GM21737 (cell line): ENCODE results near the gene MOV10L1.
"Not testable (repeated sequence)": the region's sequence is repeated elsewhere in the genome, so short reads cannot be mapped to it uniquely, and the experiment has no call there.

Experiments
- ATAC-seq: cut with Tn5 transposase; IDR thresholded peaks from one replicate; pipeline ENCODE4 v1.9.1; 2021; ENCODE audit warnings: mild to moderate bottlenecking, moderate library complexity; ENCODE audit not compliant: unreplicated experiment

Gene MOV10L1

DNA sequence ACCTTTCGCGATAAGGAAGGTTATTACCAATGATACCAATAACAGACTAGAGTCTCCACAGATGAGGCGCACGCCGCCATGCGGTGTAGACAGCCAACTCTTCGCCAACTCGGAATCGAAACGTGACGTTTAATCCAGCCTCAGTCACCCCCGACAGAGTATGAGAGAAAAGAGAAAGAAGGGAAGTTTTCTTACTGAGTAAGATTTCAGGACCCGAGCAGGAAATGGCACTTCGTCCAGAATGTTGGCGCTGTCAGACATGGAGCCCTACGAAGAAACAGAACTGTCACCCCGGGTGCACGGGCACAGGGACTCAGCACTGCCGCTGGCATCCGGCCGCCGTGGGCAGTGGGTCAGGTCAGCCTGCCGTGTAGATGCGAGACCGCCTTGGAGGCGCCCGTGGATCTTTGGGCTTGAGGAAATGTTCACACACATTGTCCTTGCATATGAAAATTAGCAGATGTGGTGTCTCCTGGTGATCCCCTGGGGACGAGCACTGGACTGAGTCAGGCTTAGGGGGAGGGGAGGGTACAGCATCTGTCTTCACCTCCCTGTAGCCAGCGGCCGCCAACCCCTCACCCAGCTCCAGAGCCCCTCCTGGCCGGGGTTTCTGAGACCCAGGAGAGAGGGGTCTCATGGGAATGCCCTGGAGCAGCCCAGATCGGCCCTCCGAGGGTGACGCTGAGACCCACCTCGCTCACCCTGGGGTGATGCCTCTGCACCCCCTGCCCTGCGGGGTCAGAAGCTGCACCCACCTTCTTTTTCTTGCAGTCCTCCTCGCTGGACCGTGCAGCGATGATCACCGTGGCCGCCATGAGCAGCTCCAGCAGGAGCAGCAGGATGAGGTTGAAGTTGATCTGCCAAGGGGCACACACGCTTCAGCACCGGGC lies 12.9 kb upstream of the MOV10L1 start:
- no peak for ATAC-seq

DNA sequence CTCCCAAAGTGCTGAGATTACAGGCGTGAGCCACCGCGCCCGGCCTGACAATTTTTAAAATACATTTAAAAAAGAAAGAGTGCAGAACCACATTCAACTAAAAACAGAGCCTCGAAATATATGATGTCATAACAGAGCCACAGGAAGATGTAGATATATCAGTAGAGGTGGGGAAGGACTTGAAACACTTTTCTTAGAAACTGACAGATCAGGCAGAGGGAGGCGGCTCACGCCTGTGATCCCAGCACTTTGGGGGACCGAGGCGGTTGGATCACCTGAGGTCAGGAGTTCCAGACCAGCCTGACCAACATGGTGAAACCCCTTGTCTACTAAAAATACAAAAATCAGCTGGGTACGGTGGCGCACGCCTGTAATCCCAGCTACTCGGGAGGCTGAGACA lies 11.6 kb upstream of the MOV10L1 start:
- ATAC-seq = no peak

DNA sequence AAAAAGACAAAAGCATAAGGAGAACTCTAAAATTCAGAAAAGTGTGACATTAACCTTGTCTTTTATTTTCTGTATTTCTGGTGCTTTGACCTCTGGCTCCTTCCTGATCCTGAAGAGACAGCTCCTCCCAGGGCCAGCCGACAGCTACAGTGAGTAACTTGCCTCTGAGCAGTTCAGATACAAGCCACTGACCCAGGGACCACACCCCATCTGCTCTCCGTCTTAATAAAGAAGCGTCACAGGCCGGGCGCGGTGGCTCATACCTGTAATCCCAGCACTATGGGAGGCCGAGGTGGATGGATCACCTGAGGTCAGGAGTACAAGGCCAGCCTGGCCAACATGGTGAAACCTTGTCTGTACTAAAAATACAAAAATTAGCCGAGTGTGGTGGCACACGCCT lies 11.0 kb upstream of the MOV10L1 start:
- no peak for ATAC-seq

DNA sequence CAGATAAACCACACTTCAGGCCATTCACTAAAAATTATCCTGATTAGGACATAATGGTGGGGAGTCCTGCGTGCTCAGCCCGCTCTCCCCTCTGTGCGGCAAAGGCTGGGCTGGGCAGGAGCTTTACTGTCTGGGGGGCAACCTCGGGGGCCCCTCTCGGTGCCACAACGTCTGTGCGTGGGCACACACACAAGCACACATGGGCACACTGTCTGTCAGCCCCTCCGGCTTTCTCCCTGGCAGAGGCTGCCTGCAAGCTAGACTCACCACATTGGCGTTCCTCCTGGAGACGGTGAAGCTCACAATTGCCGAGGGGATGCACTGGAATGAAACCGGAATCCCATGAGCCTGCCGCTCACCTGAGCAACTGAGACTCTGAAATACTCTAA lies 9.7 kb upstream of the MOV10L1 start:
- ATAC-seq = no peak

DNA sequence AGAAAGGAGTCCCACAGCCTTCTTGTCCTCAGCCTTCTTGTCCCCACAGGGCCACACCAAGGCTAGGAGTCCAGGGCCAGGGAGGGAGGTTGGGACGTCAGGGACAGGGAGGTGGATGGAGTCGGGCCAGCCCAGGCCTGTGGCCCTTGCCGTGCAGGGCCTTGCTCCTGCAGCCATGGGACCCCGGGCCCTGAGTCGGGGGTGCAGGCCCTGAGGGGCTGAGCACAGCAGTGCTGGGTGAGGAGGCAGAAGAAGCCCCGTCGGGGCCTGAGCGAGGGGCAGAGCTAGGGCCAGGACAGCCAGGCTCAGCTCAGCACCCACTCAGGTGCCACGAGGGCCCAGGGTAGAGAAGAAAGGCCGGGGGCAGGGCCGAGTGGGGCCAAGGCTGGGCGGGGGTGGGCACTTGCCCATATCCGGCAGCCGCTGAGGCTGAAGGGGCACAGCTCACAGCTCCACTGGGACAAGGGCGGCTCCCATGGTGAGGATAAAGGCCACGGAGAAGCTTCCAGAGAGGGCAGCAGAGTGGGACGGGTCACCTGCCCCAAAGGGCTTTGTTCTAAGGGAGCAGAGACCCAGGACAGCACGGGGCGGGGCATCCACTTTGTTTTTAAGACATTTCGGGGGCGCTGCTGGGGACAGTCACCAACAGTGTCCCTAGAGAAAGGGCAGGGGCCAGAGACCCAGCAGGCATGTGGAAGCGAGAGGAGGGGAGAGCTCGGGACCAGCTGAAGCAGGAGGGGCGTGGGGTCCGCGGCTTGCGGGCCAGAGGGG lies 8.2 kb upstream of the MOV10L1 start:
- ATAC-seq = no peak

DNA sequence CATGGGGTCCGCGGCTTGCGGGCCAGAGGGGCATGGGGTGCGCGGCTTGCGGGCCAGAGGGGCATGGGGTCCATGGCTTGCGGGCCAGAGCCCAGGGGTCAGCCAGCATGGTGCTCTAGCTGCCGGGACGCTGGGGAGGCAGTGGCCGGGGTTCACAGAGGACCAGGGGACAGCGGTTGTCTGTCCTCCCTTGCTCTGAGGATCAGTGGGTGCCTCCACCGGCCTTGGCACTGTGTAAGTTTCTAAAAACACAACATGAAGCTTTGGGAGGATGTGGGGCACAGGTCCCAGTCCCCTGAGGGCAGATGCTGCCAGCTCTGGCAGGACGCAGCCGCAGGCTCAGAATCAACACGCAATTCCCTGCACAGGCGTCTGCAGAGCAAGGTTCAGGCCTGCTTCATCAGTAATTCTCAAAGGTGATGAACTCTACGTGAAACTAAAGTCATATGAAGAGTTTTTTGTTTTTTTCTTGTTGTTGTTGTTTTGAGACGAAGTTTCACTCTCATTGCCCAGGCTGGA lies 7.5 kb upstream of the MOV10L1 start:
- no peak for ATAC-seq

DNA sequence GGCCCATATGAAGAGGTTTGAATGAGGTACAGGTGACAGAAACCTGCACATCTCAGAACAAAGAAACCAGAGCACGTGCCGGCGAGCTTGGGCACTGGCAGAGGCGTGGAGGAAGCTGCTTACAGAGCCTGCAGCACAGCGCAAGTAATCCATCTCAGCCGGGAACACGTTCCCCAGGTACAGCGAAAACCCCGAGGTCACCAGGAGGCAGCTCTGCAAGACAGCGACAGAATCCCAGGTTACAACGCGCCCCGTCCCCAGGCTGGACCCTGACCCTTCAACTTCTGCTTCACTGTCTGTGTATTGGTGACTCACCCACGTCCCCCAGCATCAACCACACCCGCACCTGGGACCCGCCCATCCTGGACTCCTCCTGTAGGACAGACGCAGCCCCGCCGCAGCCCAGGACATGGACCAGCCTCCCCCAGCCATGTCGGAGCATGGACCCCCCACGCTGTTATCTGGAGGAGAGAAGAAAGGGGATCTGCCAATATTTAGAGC lies 6.8 kb upstream of the MOV10L1 start:
- ATAC-seq = no peak

DNA sequence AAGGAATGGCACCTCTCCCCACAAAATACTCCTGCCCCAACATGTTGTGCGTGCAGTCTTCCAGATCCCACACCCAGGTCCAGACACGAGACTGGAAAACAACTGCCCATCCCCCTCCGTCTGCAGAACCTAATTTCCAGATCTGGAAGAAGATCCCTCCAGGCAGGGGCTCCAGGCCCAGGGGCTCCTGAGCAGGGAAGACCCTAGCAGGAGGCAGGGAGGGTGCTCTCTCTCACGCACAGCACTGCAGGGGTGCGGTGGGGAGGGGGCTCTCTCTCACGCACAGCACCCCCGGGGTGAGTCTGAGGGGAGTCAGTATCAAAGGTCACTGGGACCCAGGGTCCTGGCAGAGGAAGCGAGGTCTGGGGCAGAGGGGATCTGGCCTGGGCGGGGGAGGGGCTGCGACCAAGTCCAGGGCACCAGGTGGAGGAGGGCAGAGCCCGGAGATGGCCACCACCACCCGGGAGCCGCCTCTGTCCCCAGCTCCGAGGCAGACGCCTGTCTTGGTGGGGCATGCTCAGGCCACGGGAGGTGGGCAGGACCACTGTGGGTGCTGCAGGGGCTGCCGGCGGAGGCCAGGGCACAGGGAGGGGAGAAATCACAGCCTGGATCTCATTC lies 6.2 kb upstream of the MOV10L1 start:
- ATAC-seq = no peak

DNA sequence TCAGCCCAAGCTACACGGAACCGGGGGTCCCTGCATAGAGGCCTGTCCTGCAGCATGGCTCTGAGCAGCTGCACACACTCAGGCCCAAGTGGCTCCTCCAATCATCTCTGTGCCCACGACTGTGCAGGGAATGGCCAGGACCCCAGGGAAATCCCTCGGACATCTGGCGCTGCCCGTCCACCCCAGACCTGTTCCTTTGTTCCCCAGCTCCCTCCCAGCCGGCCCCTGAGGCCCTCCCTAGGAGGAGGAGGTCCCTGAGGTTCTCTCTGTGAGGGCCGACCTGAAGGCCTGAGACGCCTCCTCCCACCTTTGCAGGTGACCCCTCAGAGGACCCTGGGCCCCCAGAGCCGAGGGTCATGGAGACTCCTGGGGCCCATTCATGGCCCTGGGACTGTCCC lies 5.7 kb upstream of the MOV10L1 start:
- no peak for ATAC-seq

DNA sequence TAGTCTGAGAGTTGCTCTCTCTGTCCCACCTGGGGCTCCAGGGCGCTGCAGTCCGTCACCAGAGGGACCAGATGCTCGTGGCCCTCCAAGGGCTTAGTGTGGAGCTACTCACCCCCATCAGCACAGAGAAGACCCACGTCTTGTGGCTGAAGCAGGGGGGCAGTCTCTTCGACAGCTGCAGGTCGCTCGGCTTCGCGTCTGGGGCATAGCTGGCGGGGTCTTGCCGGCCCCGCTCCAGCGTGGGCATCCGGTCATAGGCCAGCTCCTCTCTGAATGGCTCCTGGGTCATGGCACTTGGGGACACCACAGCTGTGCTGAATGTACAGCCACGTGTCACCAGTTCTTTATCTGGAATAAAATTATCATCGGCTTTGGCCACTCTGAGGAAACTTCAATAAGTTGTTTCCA lies 5.2 kb upstream of the MOV10L1 start:
- ATAC-seq = no peak

DNA sequence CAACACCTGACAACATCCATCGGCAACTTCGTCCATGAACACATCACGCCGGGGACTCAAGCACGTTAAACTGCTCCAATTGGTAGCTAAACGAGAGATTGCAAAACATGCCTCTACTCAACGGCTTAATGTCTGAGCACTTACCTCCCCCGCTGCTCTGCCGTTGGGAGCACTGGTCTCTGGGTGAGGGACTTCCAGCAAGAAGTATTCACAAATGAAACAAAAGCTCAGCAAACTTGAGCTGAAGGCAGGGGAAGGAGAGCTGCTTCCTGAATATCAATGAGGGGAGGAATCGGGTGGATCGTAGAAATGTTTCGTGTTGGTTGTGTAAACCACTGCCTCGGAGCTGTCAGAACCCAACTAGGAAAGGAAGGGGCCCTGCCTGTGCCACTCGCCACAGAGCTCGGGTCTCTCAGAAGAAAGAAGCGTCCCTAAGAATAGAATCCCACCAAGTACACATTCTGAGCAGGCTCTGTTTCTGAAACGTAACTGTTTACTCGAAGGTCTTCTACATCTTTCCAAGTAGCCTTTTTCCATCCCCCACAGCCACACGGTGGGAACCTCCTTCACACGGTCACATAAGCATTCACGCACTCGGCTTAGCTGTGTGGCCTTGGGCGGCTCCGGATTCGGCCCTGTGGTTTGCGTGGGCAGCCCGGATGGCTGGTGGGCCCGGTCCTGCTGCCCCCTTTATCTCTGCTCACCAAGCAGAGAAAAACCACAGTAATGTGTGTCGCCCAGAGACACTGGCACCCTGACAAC lies 4.4 kb upstream of the MOV10L1 start, which contains the start of gene MLC1:
Gene MLC1 (minus strand): TSS at position 216 of the 762 bp plus-strand sequence. CDS start 524 bp downstream, outside the sequence.
- ATAC-seq = no peak

DNA sequence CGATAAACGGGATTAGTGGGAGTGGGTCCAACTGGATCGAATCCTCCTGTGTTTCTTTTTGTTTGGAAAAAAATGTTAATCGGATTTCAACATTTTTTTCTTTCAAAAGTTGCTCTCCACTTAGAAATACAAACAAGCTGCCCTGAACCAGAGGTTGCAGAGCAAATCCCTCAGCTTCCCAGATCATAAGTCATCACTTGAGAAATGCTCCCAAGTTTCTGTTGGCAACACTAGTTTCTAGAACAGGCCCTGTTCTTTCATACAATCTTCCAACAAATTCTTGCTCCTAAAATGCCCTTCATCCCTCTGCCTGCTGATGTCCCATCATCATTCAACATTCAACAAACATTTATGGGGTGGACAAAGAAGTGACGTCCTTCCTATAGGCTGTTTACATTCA lies 3.3 kb upstream of the MOV10L1 start:
- no peak for ATAC-seq

DNA sequence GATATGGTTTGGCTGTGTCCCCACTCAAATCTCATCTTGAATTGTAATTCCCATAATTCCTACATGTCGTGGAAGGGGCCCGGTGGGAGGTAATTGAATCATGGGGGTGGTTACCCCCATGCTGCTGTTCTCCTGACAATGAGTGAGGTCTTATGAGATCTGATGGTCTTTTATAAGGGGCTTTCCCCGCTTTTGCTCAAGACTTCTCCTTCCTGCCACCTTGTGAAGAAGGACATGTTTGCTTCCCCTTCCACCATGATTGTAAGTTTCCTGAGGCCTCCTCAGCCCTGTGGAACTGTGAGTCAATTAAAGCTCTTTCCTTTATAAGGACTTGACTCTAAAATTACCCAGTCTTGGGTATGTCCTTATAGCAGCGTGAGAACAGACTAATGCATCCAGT lies 2.8 kb upstream of the MOV10L1 start:
- ATAC-seq = not testable (repeated sequence)

DNA sequence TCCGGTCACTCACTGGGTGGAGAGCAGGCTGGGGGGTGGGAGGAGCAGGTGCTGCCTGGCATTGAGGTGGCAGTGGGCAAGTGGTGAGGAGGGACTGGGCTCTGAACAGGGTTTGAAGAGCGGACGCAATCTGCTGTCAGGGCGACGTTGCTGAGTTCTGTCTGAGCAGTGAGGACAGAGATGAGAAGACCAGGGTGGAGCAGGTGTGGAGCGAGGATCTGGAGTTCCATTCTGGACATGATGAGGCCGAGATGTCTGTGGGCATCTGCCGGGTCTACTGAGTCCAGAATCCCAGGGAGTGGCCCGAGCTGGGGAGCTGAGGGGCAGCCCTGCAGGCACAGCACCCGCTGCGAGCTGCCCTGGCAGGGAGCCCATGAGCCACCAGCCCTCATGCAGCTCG lies 2.2 kb upstream of the MOV10L1 start:
- ATAC-seq = no peak

DNA sequence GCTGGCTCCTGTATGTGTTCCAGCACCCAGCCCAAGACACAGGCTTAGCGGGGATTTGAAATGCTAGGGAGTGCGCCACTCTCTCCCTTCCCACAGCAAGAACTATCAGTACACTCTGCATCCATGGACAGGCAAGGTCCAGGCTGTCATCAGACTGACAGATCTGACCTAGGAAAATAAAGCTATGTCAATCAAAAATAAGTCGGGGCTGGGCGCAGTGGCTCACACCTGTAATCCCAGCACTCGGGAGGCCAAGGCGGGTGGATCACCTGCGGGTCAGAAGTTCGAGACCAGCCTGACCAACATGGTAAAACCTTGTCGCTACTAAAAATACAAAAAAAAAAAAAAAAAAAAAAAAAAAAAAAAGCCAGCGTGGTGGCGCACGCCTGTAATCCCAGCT lies 1.7 kb upstream of the MOV10L1 start:
- no peak for ATAC-seq

DNA sequence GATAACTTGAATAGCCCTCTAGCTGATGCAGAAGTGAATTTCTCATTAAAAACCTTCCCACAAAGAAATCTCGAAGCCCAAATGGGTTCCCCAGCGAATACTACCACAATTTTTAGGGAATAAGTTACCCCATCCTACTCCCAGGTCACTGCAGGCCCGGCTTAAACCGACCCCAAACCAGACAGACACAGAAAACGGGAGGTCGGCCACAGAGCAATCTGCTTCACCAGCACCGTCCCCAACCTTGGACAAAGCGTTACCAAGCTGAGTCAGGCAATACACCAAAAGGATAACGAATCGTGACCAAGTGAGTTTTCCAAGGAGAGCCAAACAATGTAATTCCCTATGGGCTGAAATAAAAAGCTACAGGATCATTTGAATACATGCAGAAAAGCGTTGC lies 575 bp upstream of the MOV10L1 start:
- no peak for ATAC-seq

DNA sequence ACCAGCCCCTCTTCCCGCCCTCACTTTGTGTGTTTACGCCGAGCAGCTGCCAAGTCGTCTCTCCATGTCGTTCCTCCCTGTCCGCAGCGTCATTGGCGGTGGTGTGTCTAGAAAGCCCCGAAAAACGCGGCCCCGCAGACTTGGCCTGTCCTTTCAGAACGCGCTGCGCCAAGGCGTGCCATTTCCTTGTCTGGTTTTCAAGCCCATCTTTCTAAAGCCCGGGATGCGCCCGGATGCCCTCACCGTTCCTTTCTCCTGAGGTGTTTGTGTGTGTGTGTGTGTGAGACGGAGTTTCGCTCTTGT lies 557 bp downstream of the MOV10L1 start:
- ATAC-seq = no peak

DNA sequence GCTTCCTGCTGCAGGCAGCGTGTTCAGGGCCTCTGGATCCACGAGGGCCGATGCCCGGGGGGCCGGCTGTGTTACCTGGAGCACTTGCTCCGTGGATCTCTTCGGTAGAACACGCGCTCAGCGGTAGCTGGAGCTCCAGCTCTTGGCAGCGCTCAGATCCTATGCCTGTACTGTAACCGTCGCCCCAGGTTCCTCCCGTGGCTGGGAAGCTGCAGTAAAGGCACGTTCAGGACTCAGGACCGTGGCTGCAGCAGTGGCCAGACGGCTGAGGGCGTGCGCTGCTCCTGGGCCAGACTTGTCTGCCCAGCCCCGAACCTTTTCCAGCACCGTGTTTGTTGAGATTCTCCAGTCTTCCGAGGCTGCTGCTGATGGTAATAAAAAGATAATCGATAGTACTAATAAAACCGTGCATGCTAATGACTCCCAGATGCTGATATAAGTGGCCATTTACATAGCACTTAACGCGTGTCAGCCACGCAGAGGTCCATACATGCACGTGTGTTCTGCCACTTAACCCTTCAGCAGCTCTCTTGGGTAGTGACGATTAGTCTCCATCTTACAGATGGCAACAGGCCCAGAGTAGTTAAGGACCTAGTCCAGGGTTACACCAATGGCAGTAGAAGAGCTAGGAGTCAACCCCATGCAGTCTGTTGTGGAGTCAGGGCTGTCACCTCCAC lies 1.4 kb downstream of the MOV10L1 start:
- no peak for ATAC-seq

DNA sequence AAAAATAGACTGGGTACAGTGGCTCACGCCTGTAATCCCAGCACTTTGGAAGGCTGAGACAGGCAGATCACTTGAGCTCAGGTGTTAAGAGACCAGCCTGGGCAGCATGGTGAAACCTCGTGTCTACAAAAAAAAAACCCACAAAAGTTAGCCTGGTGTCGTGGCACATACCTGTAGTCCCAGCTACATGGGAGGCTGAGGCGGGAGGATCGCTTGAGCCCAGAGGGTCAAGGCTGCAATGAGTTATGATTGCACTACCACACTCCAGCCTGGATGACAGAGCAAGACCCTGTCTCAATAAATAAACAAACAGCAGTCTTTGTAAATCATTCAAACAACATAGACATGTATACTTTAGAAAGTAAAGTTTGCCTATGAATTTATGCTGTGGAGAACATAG lies 2.5 kb downstream of the MOV10L1 start:
- ATAC-seq = no peak

DNA sequence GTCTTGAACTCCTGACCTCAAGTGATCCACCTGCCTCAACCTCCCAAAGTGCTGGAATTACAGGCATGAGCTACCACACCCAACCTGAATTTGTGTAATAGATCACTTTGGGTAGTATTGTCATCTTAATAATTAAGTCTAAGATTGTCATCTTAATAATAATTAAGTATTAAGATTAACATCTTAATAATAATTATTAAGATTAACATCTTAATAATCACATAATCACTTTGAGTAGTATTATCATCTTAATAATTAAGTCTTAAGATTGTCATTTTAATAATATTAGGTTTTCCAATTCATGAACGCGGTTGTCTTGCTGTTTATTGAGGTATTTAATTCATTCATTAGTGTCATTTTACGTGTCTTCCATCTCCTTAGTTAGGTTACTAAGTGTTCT lies 8.2 kb downstream of the MOV10L1 start:
- ATAC-seq = no peak
